OCI-LY1 (cell line): ENCODE measurements around the gene PTPRT.

ENCODE experiments used
- H2AFZ ChIP-seq: fragments of 200-600 bp; sonication (generic), shearing (Covaris generic); 2 replicates; pipeline ENCODE4 v1.6.0; 2014; ENCODE audit warnings: antibody characterized with exemption, mild to moderate bottlenecking, low read length
- H3F3A ChIP-seq: fragments of 200-600 bp; sonication (generic), shearing (Covaris generic); 2 replicates; pipeline ENCODE4 v1.6.0; 2014; ENCODE audit warnings: mild to moderate bottlenecking, antibody characterized with exemption, low read length, moderate library complexity; ENCODE audit not compliant: insufficient read depth
- H3K27ac ChIP-seq: fragments of 200-600 bp; sonication (generic); 2 replicates; pipeline ENCODE4 v1.5.1; 2014; ENCODE audit warnings: low read length, mixed run types, mild to moderate bottlenecking, low read depth; ENCODE audit not compliant: poor library complexity, severe bottlenecking
- H3K27me3 ChIP-seq: fragments of 200-600 bp; sonication (generic); 2 replicates; pipeline ENCODE4 v1.6.0; 2014; ENCODE audit warnings: antibody characterized with exemption, mild to moderate bottlenecking, low read length, moderate library complexity; ENCODE audit not compliant: insufficient read depth
- H3K36me3 ChIP-seq: fragments of 200-600 bp; sonication (generic); 2 replicates; pipeline ENCODE4 v1.6.1; 2014; ENCODE audit warnings: mild to moderate bottlenecking, antibody characterized with exemption, low read length, moderate library complexity, mixed read lengths; ENCODE audit not compliant: insufficient read depth
- H3K4me1 ChIP-seq: fragments of 200-600 bp; sonication (generic); 2 replicates; pipeline ENCODE4 v1.5.1; 2014; ENCODE audit warnings: mild to moderate bottlenecking, low read length, moderate library complexity; ENCODE audit not compliant: insufficient read depth, severe bottlenecking
- H3K4me2 ChIP-seq: fragments of 200-600 bp; sonication (generic), shearing (Covaris generic); 2 replicates; pipeline ENCODE4 v1.6.1; 2014; ENCODE audit warnings: low read length
- H3K4me3 ChIP-seq: fragments of 200-600 bp; sonication (generic); 2 replicates; pipeline ENCODE4 v1.5.1; 2014; ENCODE audit warnings: low read length, low read depth, mild to moderate bottlenecking, mixed read lengths; ENCODE audit not compliant: poor library complexity, severe bottlenecking
- H3K79me2 ChIP-seq: fragments of 200-600 bp; shearing (Covaris generic); 2 replicates; pipeline ENCODE4 v1.6.1; 2016; ENCODE audit warnings: mixed run types, low read length, mixed read lengths; ENCODE audit not compliant: insufficient read depth
- H3K9ac ChIP-seq: fragments of 200-600 bp; sonication (generic), shearing (Covaris generic); 2 replicates; pipeline ENCODE4 v1.6.1; 2014; ENCODE audit warnings: mild to moderate bottlenecking, low read length, mixed read lengths
- H3K9me2 ChIP-seq: fragments of 200-600 bp; sonication (generic), shearing (Covaris generic); 2 replicates; pipeline ENCODE4 v1.6.1; 2014; ENCODE audit warnings: low read depth, mild to moderate bottlenecking, low read length, mixed read lengths
- H3K9me3 ChIP-seq: fragments of 200-600 bp; shearing (Covaris generic); 2 replicates; pipeline ENCODE4 v1.6.1; 2014; ENCODE audit warnings: low read length, mixed read lengths
- H4K20me1 ChIP-seq: fragments of 200-600 bp; sonication (generic), shearing (Covaris generic); 2 replicates; pipeline ENCODE4 v1.6.0; 2016; ENCODE audit warnings: mild to moderate bottlenecking, low read length; ENCODE audit not compliant: insufficient read depth
- CTCF ChIP-seq: fragments of 200-600 bp; sonication (generic), shearing (Covaris generic); IDR thresholded peaks from 2 replicates; pipeline ENCODE4 v1.5.1; 2017; ENCODE audit warnings: mild to moderate bottlenecking, antibody characterized with exemption, low read length, moderate library complexity, mixed read lengths
- EZH2 ChIP-seq: fragments of 200-600 bp; sonication (generic), shearing (Covaris generic); IDR thresholded peaks from 2 replicates; pipeline ENCODE4 v1.8.0; 2017; ENCODE audit warnings: borderline replicate concordance, mixed run types, mild to moderate bottlenecking, antibody characterized with exemption, low read length, moderate library complexity, mixed read lengths

PTPRT gene

DNA sequence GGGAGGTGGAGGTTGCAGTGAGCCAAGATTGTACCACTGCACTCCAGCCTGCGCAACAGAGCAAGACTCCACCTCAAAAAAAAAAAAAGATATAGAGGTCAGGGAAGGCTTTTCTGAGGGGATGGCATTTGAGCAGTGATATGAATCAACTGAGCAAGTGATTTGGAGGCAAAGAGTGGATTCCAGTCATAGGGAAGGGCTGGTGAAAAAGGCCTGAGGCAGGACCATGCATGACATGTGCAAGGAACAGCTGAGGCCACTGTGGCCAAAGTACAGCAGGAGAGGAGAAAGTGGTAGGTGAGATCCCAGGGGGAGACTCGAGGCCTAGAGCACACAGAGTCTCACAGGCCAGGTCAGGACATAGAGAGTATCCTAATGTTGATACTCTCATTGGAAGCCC lies 20.1 kb upstream of the PTPRT start:
- no peaks in the 10 kb centered on the region for H3K36me3 ChIP-seq
- no peak for TF ChIP-seq CTCF
- TF ChIP-seq EZH2, result no peak
- H3K79me2 ChIP-seq, result no peaks in the 10 kb centered on the region
- H3K9me3 ChIP-seq, result no peaks in the 10 kb centered on the region
- H3F3A ChIP-seq, result no peaks in the 10 kb centered on the region
- H4K20me1 ChIP-seq, result no peaks in the 10 kb centered on the region
- no peaks in the 10 kb centered on the region for H3K27me3 ChIP-seq
- H3K27ac ChIP-seq, result no peak overlapping the region
- H3K4me2 ChIP-seq, result no peak overlapping the region
- no peaks in the 10 kb centered on the region for H3K4me1 ChIP-seq
- no peak overlapping the region for H2AFZ ChIP-seq
- no peak overlapping the region for H3K9ac ChIP-seq
- no peaks in the 10 kb centered on the region for H3K9me2 ChIP-seq
- H3K4me3 ChIP-seq, result no peak overlapping the region

DNA sequence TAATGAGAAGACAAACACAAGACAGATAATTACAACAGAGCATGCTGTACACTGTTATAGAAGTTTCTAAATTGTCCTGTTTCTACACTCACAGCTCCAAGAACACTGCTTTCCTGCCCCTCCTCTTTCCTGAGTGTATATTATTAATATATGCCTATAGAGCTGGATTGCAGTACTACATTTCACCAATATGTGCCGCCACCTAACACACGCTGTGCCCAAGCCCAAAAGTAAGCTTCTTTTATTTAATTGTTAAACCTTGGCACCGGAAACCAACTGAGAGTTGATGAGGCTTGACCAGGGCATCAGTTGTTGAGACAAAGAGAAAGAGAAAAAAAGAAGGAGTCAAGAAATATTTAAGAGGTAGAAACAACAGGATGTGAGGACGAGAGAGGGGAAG lies 16.0 kb upstream of the PTPRT start:
- H3K4me2 ChIP-seq, result no peak overlapping the region
- no peaks in the 10 kb centered on the region for H4K20me1 ChIP-seq
- H3K9me2 ChIP-seq, result no peaks in the 10 kb centered on the region
- H3K36me3 ChIP-seq, result no peaks in the 10 kb centered on the region
- H2AFZ ChIP-seq, result no peak overlapping the region
- H3K27ac ChIP-seq, result no peak overlapping the region
- no peaks in the 10 kb centered on the region for H3F3A ChIP-seq
- no peaks in the 10 kb centered on the region for H3K4me1 ChIP-seq
- H3K4me3 ChIP-seq, result no peak overlapping the region
- H3K27me3 ChIP-seq, result no peaks in the 10 kb centered on the region
- no peaks in the 10 kb centered on the region for H3K9me3 ChIP-seq
- TF ChIP-seq CTCF, result peak; percentile 37; the same call in 1 of the 2 replicates
- no peak for TF ChIP-seq EZH2
- no peaks in the 10 kb centered on the region for H3K79me2 ChIP-seq
- H3K9ac ChIP-seq, result no peak overlapping the region

DNA sequence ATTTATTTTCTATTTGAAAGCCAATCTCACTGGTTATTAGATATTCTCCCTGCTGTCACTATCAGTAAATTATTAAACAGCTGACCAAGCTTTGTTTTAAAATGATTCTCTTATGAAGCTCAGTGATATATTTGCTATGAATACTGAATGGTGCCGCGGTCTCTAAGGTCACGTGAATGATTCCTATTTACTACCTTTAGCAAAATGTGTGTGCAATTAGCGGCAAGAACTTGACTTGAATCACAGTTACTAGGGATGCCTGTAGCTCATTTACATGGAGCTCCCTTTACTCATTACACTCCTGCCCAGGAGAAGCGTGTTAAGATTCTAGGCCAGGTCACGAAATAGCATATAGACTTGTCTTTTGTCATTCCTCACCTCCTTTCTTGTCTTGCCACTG lies 12.4 kb upstream of the PTPRT start:
- H3K9ac ChIP-seq, result no peak overlapping the region
- H3K9me3 ChIP-seq, result no peaks in the 10 kb centered on the region
- no peaks in the 10 kb centered on the region for H4K20me1 ChIP-seq
- H3K79me2 ChIP-seq, result no peaks in the 10 kb centered on the region
- H3K4me1 ChIP-seq, result no peaks in the 10 kb centered on the region
- no peaks in the 10 kb centered on the region for H3K27me3 ChIP-seq
- no peaks in the 10 kb centered on the region for H3F3A ChIP-seq
- H3K4me3 ChIP-seq, result no peak overlapping the region
- H3K36me3 ChIP-seq, result no peaks in the 10 kb centered on the region
- no peaks in the 10 kb centered on the region for H3K9me2 ChIP-seq
- no peak for TF ChIP-seq CTCF
- no peak for TF ChIP-seq EZH2
- no peak overlapping the region for H3K27ac ChIP-seq
- no peak overlapping the region for H2AFZ ChIP-seq
- no peak overlapping the region for H3K4me2 ChIP-seq
